ENCODE data around the gene NFS1. TPM values are rescaled to one million over a fixed set of nuclear protein-coding genes. Genes with fewer than 3 reads are reported as not detected.

Gene NFS1
- total RNA-seq, 2 donors from 2014 or later = 17.0 to 30.9 TPM

GRCh38 chr20:35629427-35630145 is 69.6 kb downstream of the NFS1 start:
- no peak for DNase-seq
- Mint-ChIP-seq H3K36me3 (ENCODE audit: low read depth) (peaks cover 60% of the 10 kb centered on the region), H3K4me1 (no peaks in the 10 kb centered on the region), H3K4me3 (no peak overlapping the region), H3K9me3 (no peaks in the 10 kb centered on the region), H3K27ac (no peak overlapping the region), H3K27me3 (ENCODE audit: insufficient read depth) (no peaks in the 10 kb centered on the region)
- 96% methylated on average over 8 to 12 of the region's 12 CpGs for WGBS, 2 experiments (ENCODE audit: insufficient coverage in 1 of 2, insufficient read length in 1 of 2)
- no peak overlapping the region for H3K4me3 ChIP-seq (ENCODE audit: low read length)
- peaks cover 82% of the 10 kb centered on the region for H3K36me3 ChIP-seq (ENCODE audit: control insufficient read depth, insufficient read depth, low read length)
- TF ChIP-seq CTCF (conservative IDR thresholded peaks at IDR 0.05) = no peak
- no peak overlapping the region for H3K9ac ChIP-seq (ENCODE audit: extremely low read depth, low read length, poor library complexity, severe bottlenecking)
- H3K27me3 ChIP-seq (ENCODE audit: control insufficient read depth, insufficient read depth, low read length, poor library complexity, severe bottlenecking) = no peaks in the 10 kb centered on the region
- H3K27ac ChIP-seq (ENCODE audit: low read depth, low read length) = no peak overlapping the region
- H3K9me3 ChIP-seq (ENCODE audit: control insufficient read depth, low read length) = no peaks in the 10 kb centered on the region
- no peaks in the 10 kb centered on the region for H3K4me1 ChIP-seq (ENCODE audit: control insufficient read depth, insufficient read depth, low read length)

- Histone ChIP-seq H3K9ac (ENCODE audit: extremely low read depth, low read length, poor library complexity, severe bottlenecking) (no peak overlapping the region), H3K9me3 (ENCODE audit: control insufficient read depth, low read length) (no peaks in the 10 kb centered on the region), H3K4me3 (ENCODE audit: low read length) (no peak overlapping the region), H3K36me3 (ENCODE audit: control insufficient read depth, insufficient read depth, low read length) (peaks cover 76% of the 10 kb centered on the region), H3K27ac (ENCODE audit: low read depth, low read length) (no peak overlapping the region), H3K4me1 (ENCODE audit: control insufficient read depth, insufficient read depth, low read length) (no peaks in the 10 kb centered on the region), H3K27me3 (ENCODE audit: control insufficient read depth, insufficient read depth, low read length, poor library complexity, severe bottlenecking) (no peaks in the 10 kb centered on the region)
- H3K27ac Mint-ChIP-seq = no peak overlapping the region
- no peaks in the 10 kb centered on the region for H3K4me1 Mint-ChIP-seq
- no peak overlapping the region for H3K4me3 Mint-ChIP-seq
- DNase-seq = no peak
- no peaks in the 10 kb centered on the region for H3K9me3 Mint-ChIP-seq
- TF ChIP-seq CTCF (conservative IDR thresholded peaks at IDR 0.05) = no peak
- WGBS, 2 experiments (ENCODE audit: insufficient coverage in 1 of 2, insufficient read length in 1 of 2) = 98 to 100% methylated on average over 4 to 8 of the region's 8 CpGs
- no peaks in the 10 kb centered on the region for H3K27me3 Mint-ChIP-seq (ENCODE audit: insufficient read depth)
- H3K36me3 Mint-ChIP-seq (ENCODE audit: low read depth) = peaks cover 61% of the 10 kb centered on the region
Measured at GRCh38 chr20:35627121-35627520, 72.0 kb downstream of the NFS1 start.

GRCh38 chr20:35626386-35627001 is 72.7 kb downstream of the NFS1 start:
- no peak for TF ChIP-seq CTCF (conservative IDR thresholded peaks at IDR 0.05)
- Histone ChIP-seq H3K4me1 (ENCODE audit: control insufficient read depth, insufficient read depth, low read length) (no peaks in the 10 kb centered on the region), H3K4me3 (ENCODE audit: low read length) (no peak overlapping the region), H3K36me3 (ENCODE audit: control insufficient read depth, insufficient read depth, low read length) (peaks cover 76% of the 10 kb centered on the region), H3K27ac (ENCODE audit: low read depth, low read length) (no peak overlapping the region), H3K9ac (ENCODE audit: extremely low read depth, low read length, poor library complexity, severe bottlenecking) (no peak overlapping the region), H3K9me3 (ENCODE audit: control insufficient read depth, low read length) (no peaks in the 10 kb centered on the region), H3K27me3 (ENCODE audit: control insufficient read depth, insufficient read depth, low read length, poor library complexity, severe bottlenecking) (no peaks in the 10 kb centered on the region)
- Mint-ChIP-seq H3K9me3 (no peaks in the 10 kb centered on the region), H3K27me3 (ENCODE audit: insufficient read depth) (no peaks in the 10 kb centered on the region), H3K27ac (no peak overlapping the region), H3K4me1 (no peaks in the 10 kb centered on the region), H3K4me3 (no peak overlapping the region), H3K36me3 (ENCODE audit: low read depth) (peaks cover 55% of the 10 kb centered on the region)
- WGBS, 2 experiments (ENCODE audit: insufficient coverage in 1 of 2, insufficient read length in 1 of 2) = 94 to 98% methylated on average over 5 to 13 of the region's 13 CpGs
- no peak for DNase-seq

Measured in endodermal cell (in vitro differentiated cells).